Ovary (tissue), 9 donors: ENCODE data around the gene TSHZ2. TPM values are rescaled to one million over a fixed set of nuclear protein-coding genes. Genes with fewer than 3 reads are reported as not detected.

Experiments used
- DNase-seq, 5 donors: peaks; one replicate each; pipeline ENCODE4 v3.0.0-alpha.2; 2019 to 2020
- H3K27ac ChIP-seq, 2 donors: fragments of 200-600 bp; one replicate each; pipeline versions ENCODE4 v1.5.1 to v1.8.0; 2019 to 2022
- H3K27me3 ChIP-seq: fragments of 200-600 bp; one replicate; pipeline ENCODE4 v1.8.0; 2022
- H3K36me3 ChIP-seq: fragments of 200-600 bp; sonication (generic); one replicate; pipeline ENCODE4 v1.5.1; 2019
- H3K4me1 ChIP-seq: one replicate; pipeline ENCODE4 v1.8.1; 2013; ENCODE audit warnings: mild to moderate bottlenecking, moderate library complexity; ENCODE audit not compliant: insufficient read depth
- H3K4me3 ChIP-seq: fragments of 200-600 bp; sonication (generic); one replicate; pipeline ENCODE4 v1.5.1; 2017
- H3K9me3 ChIP-seq, 2 donors: fragments of 200-600 bp in 1 of 2; sonication (generic) in 1 of 2; one replicate each; pipeline versions ENCODE4 v1.5.1 to v1.8.1; 2013 to 2019; ENCODE audit warnings: mild to moderate bottlenecking in 1 of 2, moderate library complexity in 1 of 2
- CTCF ChIP-seq, 3 donors: fragments of 450-650 bp in 2 of 3; fragments of 200-600 bp in 1 of 3; IDR thresholded peaks; one replicate each; pipeline versions ENCODE4 v1.5.1 to v1.8.0; 2016 to 2022; ENCODE audit warnings: antibody characterized with exemption in 3 of 3, mild to moderate bottlenecking in 1 of 3
- EP300 ChIP-seq: sonication (generic); formaldehyde crosslinking; IDR thresholded peaks from one replicate; pipeline ENCODE4 v1.6.1; 2017; ENCODE audit warnings: antibody characterized with exemption
- POLR2A ChIP-seq: fragments of 450-650 bp; IDR thresholded peaks from one replicate; pipeline ENCODE4 v1.6.1; 2017; ENCODE audit warnings: antibody characterized with exemption, mild to moderate bottlenecking, moderate library complexity
- WGBS, 3 donors: extraction: QIAGEN DNeasy Blood & Tissue Kit in 1 of 3; methylation state at CpG; one replicate each; pipeline versions ENCODE4 v1.1.5 to v1.1.7; 2013 to 2017; 5-methylcytosine and 5-hydroxymethylcytosine counted together
- intact Hi-C, 4 donors: fragments of 100-400 bp; cut with DNase I; formaldehyde crosslinking; loops; one replicate each; pipeline versions ENCODE4 v1.11.0 to v1.15.1; 2022 to 2023
- polyA plus RNA-seq, 2 donors: library from polyadenylated mRNA; stranded (reverse); fragments of 200-250 nt in 1 of 2; fragments of 350-450 nt in 1 of 2; fragmentation: Illumina TruSeq in 1 of 2; extraction: RNeasy Lipid Tissue Mini Kit (QIAGEN cat#74804) in 1 of 2; gene quantifications; one replicate each; pipeline ENCODE4 v1.2.3, GENCODE V29; 2013 to 2014
- total RNA-seq, 7 donors: library from RNA; depleted of rRNA in 2 of 7; stranded (reverse); fragments of >200 nt in 2 of 7; fragmentation: NEBNext Ultra II Directional in 3 of 7; extraction: Animal tissue kit (Norgen Biotek cat#: 25700) in 3 of 7; gene quantifications; one replicate each; pipeline versions ENCODE4 v1.1.0 to v1.2.4, GENCODE V29; 2016 to 2023
- donor health status: DM: no; HTN: no; CAD: no; lungs with moderate emphysema.
- donor health status: DM: no; HTN: no; CAD: no.
- donor health status: Bipolar disorder and iron deficiency.
- donor health status: DM: yes; HTN: yes; CAD: no.
- donor health status: DM: no; HTN: no; CAD: no.
- donor health status: DM: yes; HTN: yes; CAD: no.

TSHZ2 gene
- total and polyA plus RNA-seq, 9 donors, result 18.2 to 113 (median 40.2) TPM

GRCh38 chr20:53146201-53146891, 174.2 kb downstream of the TSHZ2 start:
- H3K9me3 ChIP-seq, result no peaks in the 10 kb centered on the region
- TF ChIP-seq CTCF (IDR thresholded peaks at IDR 0.05), result no peak
- no peak for TF ChIP-seq POLR2A
- no peak for TF ChIP-seq EP300
- H3K4me3 ChIP-seq, result no peak overlapping the region
- no peaks in the 10 kb centered on the region for H3K27me3 ChIP-seq
- no peak overlapping the region for H3K27ac ChIP-seq
- DNase-seq, result no peak
- 94 to 99% (median 95%) methylated on average over 10 of the region's 10 CpGs for WGBS, 3 donors
- no peaks in the 10 kb centered on the region for H3K36me3 ChIP-seq
- intact Hi-C loops, result no loop called here
- H3K4me1 ChIP-seq, result peaks cover 7% of the 10 kb centered on the region

GRCh38 chr20:53148771-53149147, 176.6 kb downstream of the TSHZ2 start:
- Histone ChIP-seq H3K4me3 (no peak overlapping the region), H3K4me1 (peaks cover 8% of the 10 kb centered on the region), H3K27me3 (no peaks in the 10 kb centered on the region), H3K36me3 (no peaks in the 10 kb centered on the region), H3K27ac (no peak overlapping the region), H3K9me3 (no peaks in the 10 kb centered on the region)
- DNase-seq, result no peak
- 47 to 50% (median 49%) methylated on average over 3 of the region's 3 CpGs for WGBS, 3 donors
- intact Hi-C loops, result no loop called here
- TF ChIP-seq EP300, result no peak
- no peak for TF ChIP-seq CTCF (IDR thresholded peaks at IDR 0.05)
- TF ChIP-seq POLR2A, result no peak

- H3K27ac ChIP-seq, result no peak overlapping the region
- 39 to 51% (median 50%) methylated on average over 7 of the region's 7 CpGs for WGBS, 3 donors
- intact Hi-C loops, result no loop called here
Observed at GRCh38 chr20:53149148-53149889, 177.2 kb downstream of the TSHZ2 start.

GRCh38 chr20:53149890-53150205, 177.7 kb downstream of the TSHZ2 start:
- H3K9me3 ChIP-seq, result no peaks in the 10 kb centered on the region
- WGBS, 3 donors, result 72 to 81% (median 80%) methylated on average over 4 of the region's 4 CpGs
- H3K4me3 ChIP-seq, result no peak overlapping the region
- H3K36me3 ChIP-seq, result no peaks in the 10 kb centered on the region
- no peaks in the 10 kb centered on the region for H3K27me3 ChIP-seq
- TF ChIP-seq POLR2A, result no peak
- TF ChIP-seq CTCF (IDR thresholded peaks at IDR 0.05), result no peak
- no peak for TF ChIP-seq EP300
- H3K27ac ChIP-seq, result no peak overlapping the region
- DNase-seq, result no peak
- intact Hi-C loops, result no loop called here
- H3K4me1 ChIP-seq, result peaks cover 8% of the 10 kb centered on the region

More at GRCh38 chr20:53149148-53149889, 177.2 kb downstream of the TSHZ2 start:
- H3K36me3 ChIP-seq, result no peaks in the 10 kb centered on the region
- H3K27me3 ChIP-seq, result no peaks in the 10 kb centered on the region
- no peak for DNase-seq
- no peak overlapping the region for H3K4me3 ChIP-seq
- peaks cover 8% of the 10 kb centered on the region for H3K4me1 ChIP-seq
- TF ChIP-seq CTCF (IDR thresholded peaks at IDR 0.05) (no peak), POLR2A (no peak), EP300 (no peak)
- no peaks in the 10 kb centered on the region for H3K9me3 ChIP-seq
